Caco-2 (cell line): Measurements from ENCODE around the gene TRPC4AP. TPM values are rescaled to one million over a fixed set of nuclear protein-coding genes. Genes with fewer than 3 reads are reported as not detected.
A peak's percentile ranks its signal among the peaks of the same experiment; 100 is the strongest.

Experiments used
- BruUV-seq: library from RNA; stranded (reverse); fragments of 400-500 nt; replicated peaks from 2 replicates; lab custom pipeline; 2021; lab: Mats Ljungman, UMichigan
- CTCF ChIA-PET: fragments of 300-600 bp; sonication (Branson Sonifier 250); formaldehyde crosslinking; loops from one replicate; lab custom pipeline; 2022; ENCODE audit warnings: antibody characterized with exemption; lab: Charles Lee
- POLR2A ChIA-PET: fragments of 300-600 bp; sonication (Branson Sonifier 250); formaldehyde crosslinking; loops from one replicate; lab custom pipeline; 2022; ENCODE audit warnings: antibody characterized with exemption; lab: Charles Lee
- DNase-seq, 2 experiments: peaks; one replicate each; pipeline versions ENCODE4 v3.0.0 to v3.0.0-alpha.2; 2020 to 2022
- H3K27me3 ChIP-seq: replicated peaks from 2 replicates; pipeline ENCODE4 v1.6.0; 2011; ENCODE audit warnings: low read length; ENCODE audit not compliant: control insufficient read depth, insufficient read depth
- H3K36me3 ChIP-seq: 2 replicates; pipeline ENCODE4 v1.5.1; 2011; ENCODE audit warnings: low read length; ENCODE audit not compliant: control insufficient read depth, insufficient read depth
- H3K4me1 ChIP-seq: fragments of 250-450 bp; sonication (Bioruptor Pico); 2 replicates; pipeline ENCODE4 v1.5.1; 2020; ENCODE audit warnings: mild to moderate bottlenecking
- H3K4me3 ChIP-seq: 2 replicates; pipeline ENCODE4 v1.5.1; 2011; ENCODE audit warnings: low read depth, mild to moderate bottlenecking, control low read depth, low read length
- H3K9me3 ChIP-seq: fragments of 250-450 bp; sonication (Bioruptor Pico); 2 replicates; pipeline ENCODE4 v1.5.1; 2020; ENCODE audit warnings: mild to moderate bottlenecking, moderate library complexity
- H3K27ac Mint-ChIP-seq: one replicate; pipeline ENCODE4 v1.8.0; 2022; ENCODE audit warnings: mixed read lengths; ENCODE audit not compliant: unreplicated experiment
- H3K27me3 Mint-ChIP-seq: one replicate; pipeline ENCODE4 v1.8.0; 2022; ENCODE audit warnings: mixed read lengths; ENCODE audit not compliant: insufficient read depth, unreplicated experiment
- H3K36me3 Mint-ChIP-seq: one replicate; pipeline ENCODE4 v1.8.0; 2022; ENCODE audit warnings: mild to moderate bottlenecking, mixed read lengths; ENCODE audit not compliant: insufficient read depth, unreplicated experiment
- H3K4me1 Mint-ChIP-seq: one replicate; pipeline ENCODE4 v1.8.0; 2022; ENCODE audit warnings: low read depth, mixed read lengths; ENCODE audit not compliant: unreplicated experiment
- H3K4me3 Mint-ChIP-seq: one replicate; pipeline ENCODE4 v1.8.0; 2022; ENCODE audit warnings: mild to moderate bottlenecking, moderate library complexity, mixed read lengths; ENCODE audit not compliant: unreplicated experiment
- H3K9me3 Mint-ChIP-seq: one replicate; pipeline ENCODE4 v1.8.0; 2022; ENCODE audit warnings: mixed read lengths; ENCODE audit not compliant: unreplicated experiment
- intact Hi-C: fragments of 100-400 bp; cut with micrococcal nuclease; formaldehyde crosslinking; loops from one replicate; pipeline ENCODE4 v1.10.0; 2022; ENCODE audit not compliant: unreplicated experiment
- total RNA-seq: library from RNA; stranded (reverse); gene quantifications from 2 replicates; pipeline ENCODE4 v1.2.3, GENCODE V29; 2022
- TF ChIP-seq, protein P1 (sequence below), 2 experiments: fragments of 200-600 bp in 1 of 2; IDR thresholded peaks; 1 replicate in 1 of 2; 2 replicates in 1 of 2; pipeline versions ENCODE4 v1.5.1 to v1.8.0; 2011 to 2022; ENCODE audit warnings: antibody characterized with exemption in 1 of 2, control low read depth in 1 of 2, inconsistent platforms in 1 of 2, low read depth in 1 of 2, low read length in 1 of 2, mild to moderate bottlenecking in 1 of 2, moderate library complexity in 1 of 2; ENCODE audit not compliant: insufficient read depth in 1 of 2, severe bottlenecking in 1 of 2, unreplicated experiment in 1 of 2

TRPC4AP gene
- total RNA-seq, 1 experiment from 2014 or later = 144 TPM

DNA sequence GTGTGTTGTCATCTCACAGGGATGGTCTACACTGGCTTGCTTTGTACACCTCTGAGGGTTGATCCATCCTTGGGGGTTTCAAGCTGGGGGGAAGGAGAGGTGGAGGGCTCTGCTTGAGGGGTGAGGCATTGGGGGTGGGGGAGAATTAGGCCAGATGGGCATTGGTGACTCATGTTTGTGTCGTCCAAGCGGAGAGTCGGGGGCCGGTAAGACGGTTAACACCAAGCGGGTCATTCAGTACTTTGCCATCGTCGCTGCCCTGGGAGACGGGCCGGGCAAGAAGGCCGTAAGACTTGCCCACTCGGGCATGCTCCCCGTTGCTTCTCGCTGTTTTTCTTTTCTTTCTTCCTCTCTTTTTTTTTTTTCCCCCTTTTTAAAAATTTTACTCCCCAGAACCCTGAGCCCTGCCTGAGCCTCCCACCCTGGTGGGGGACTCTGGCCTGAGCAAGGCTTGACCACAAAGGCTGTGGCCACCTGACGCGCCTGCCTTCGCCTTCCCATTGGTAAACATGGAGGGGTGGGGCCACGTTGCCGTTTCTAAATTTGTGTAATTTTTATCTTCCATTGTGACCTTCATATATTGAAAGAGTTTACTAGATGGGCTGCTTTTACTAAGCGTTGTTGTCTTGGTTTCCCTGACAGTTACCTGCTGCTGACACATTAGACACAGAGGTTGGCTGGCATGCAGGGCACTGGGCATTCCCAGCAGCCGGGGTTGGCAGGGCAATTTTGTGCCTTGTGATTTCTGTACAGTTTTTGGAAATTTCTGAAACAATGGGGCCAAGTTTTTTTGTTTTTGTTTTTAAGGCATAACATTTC lies 110.1 kb downstream of the TRPC4AP start:
- Histone ChIP-seq H3K4me1 (no peaks in the 10 kb centered on the region), H3K27me3 (no peaks in the 10 kb centered on the region; the same call in 1 of the 2 replicates), H3K36me3 (no peaks in the 10 kb centered on the region), H3K9me3 (no peaks in the 10 kb centered on the region), H3K4me3 (no peak overlapping the region)
- no peak for DNase-seq
- TF ChIP-seq, protein P1, sequence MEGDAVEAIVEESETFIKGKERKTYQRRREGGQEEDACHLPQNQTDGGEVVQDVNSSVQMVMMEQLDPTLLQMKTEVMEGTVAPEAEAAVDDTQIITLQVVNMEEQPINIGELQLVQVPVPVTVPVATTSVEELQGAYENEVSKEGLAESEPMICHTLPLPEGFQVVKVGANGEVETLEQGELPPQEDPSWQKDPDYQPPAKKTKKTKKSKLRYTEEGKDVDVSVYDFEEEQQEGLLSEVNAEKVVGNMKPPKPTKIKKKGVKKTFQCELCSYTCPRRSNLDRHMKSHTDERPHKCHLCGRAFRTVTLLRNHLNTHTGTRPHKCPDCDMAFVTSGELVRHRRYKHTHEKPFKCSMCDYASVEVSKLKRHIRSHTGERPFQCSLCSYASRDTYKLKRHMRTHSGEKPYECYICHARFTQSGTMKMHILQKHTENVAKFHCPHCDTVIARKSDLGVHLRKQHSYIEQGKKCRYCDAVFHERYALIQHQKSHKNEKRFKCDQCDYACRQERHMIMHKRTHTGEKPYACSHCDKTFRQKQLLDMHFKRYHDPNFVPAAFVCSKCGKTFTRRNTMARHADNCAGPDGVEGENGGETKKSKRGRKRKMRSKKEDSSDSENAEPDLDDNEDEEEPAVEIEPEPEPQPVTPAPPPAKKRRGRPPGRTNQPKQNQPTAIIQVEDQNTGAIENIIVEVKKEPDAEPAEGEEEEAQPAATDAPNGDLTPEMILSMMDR (IDR thresholded peaks at IDR 0.05; ENCODE audit: insufficient read depth in 1 of 2, low read depth in 1 of 2, low read length in 1 of 2, severe bottlenecking in 1 of 2, unreplicated experiment in 1 of 2) = no peak
- Mint-ChIP-seq H3K4me1 (peaks cover 2% of the 10 kb centered on the region), H3K4me3 (no peak overlapping the region), H3K27ac (no peak overlapping the region), H3K36me3 (peaks cover 9% of the 10 kb centered on the region), H3K27me3 (no peaks in the 10 kb centered on the region), H3K9me3 (no peaks in the 10 kb centered on the region)
- ChIA-PET CTCF (no interaction called here), POLR2A (no interaction called here)
- intact Hi-C loops = no loop called here
- no TSS peak for BruUV-seq

DNA sequence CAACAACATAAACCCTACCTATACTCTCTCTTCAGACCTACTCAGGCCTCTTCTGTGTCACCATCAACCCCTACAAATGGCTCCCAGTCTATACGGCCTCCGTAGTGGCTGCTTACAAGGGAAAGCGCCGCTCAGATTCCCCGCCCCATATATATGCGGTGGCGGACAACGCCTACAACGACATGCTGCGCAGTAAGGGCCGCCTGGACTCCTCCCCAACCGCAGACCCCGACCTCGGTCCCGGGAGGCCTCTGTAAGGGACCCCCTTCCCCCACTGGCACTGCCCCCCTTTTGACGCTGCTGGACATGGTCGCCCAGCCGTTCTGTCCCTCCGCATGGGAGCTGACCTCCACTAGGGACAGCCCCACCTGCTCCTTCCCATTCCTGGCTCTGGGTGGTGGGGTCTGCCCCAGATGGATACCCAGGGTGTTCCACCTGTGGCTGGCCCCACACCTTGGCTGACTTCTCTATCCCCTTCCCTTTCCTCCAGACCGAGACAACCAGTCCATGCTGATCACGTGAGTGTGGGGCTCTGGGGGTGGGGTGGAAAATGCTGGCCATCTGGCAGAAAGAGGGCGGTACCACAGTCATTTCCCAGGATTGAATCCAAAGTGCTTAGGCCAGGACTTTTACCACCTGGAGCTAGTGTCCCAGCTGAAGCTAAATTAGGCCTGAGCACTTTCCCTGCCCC lies 111.9 kb downstream of the TRPC4AP start:
- Mint-ChIP-seq H3K27ac (no peak overlapping the region), H3K4me3 (no peak overlapping the region), H3K36me3 (peaks cover 6% of the 10 kb centered on the region), H3K9me3 (no peaks in the 10 kb centered on the region), H3K27me3 (no peaks in the 10 kb centered on the region), H3K4me1 (peaks cover 7% of the 10 kb centered on the region)
- ChIA-PET CTCF (interaction anchor here (0.6 to 1.0 kb wide), 2 partner anchors 90 to 105 kb away, joined by 3 to 8 read pairs; no protein-coding TSS in a partner anchor), POLR2A (no interaction called here)
- Histone ChIP-seq H3K27me3 (no peaks in the 10 kb centered on the region), H3K4me1 (peaks cover 5% of the 10 kb centered on the region), H3K9me3 (no peaks in the 10 kb centered on the region), H3K36me3 (no peaks in the 10 kb centered on the region), H3K4me3 (no peak overlapping the region)
- BruUV-seq = no TSS peak
- TF ChIP-seq, protein P1 (IDR thresholded peaks at IDR 0.05; ENCODE audit: insufficient read depth in 1 of 2, low read depth in 1 of 2, low read length in 1 of 2, severe bottlenecking in 1 of 2, unreplicated experiment in 1 of 2) = no peak
- intact Hi-C loops = no loop called here
- peak in 1 of 2 experiments; percentile 59 for DNase-seq

DNA sequence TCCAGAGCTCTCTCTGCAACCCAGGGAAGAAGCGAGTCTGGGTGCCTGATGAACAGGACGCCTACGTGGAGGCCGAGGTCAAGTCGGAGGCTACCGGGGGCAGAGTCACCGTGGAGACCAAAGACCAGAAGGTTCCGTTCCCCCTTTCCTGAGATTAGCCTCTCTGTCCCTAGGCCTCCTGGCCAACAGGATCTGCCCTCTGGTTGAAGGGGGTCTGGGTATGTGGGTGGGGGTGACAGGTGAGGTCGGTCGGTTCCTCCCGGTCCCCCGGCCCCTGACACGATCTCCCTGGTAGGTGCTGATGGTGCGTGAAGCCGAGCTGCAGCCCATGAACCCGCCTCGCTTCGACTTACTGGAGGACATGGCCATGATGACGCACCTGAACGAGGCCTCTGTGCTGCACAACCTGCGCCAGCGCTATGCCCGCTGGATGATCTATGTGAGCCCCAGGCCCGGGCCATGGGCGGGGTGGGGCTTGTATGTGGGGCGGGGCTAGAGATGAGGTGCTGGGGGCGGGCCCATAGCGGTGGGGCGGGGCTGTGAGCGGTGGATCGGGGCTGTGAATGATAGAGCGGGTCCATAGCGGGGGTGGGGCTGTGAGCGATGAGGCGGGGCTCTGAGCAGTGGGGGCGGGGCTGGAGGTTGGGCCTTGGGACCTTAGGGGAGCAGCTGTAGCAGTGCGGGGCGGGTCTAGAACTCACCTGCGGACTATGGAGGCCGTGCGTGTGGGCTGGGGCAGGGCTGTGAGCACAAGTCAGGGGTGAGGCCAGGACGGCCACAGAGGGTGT lies 113.0 kb downstream of the TRPC4AP start:
- Mint-ChIP-seq H3K36me3 (no peaks in the 10 kb centered on the region), H3K4me1 (peaks cover 7% of the 10 kb centered on the region), H3K27me3 (peaks cover 2% of the 10 kb centered on the region), H3K4me3 (no peak overlapping the region), H3K27ac (no peak overlapping the region), H3K9me3 (no peaks in the 10 kb centered on the region)
- peaks cover 5% of the 10 kb centered on the region for H3K4me1 ChIP-seq
- ChIA-PET CTCF (no interaction called here), POLR2A (no interaction called here)
- no peaks in the 10 kb centered on the region for H3K27me3 ChIP-seq
- H3K9me3 ChIP-seq = no peaks in the 10 kb centered on the region
- no peaks in the 10 kb centered on the region for H3K36me3 ChIP-seq
- H3K4me3 ChIP-seq = no peak overlapping the region
- TF ChIP-seq, protein P1 (IDR thresholded peaks at IDR 0.05; ENCODE audit: insufficient read depth in 1 of 2, low read depth in 1 of 2, low read length in 1 of 2, severe bottlenecking in 1 of 2, unreplicated experiment in 1 of 2) = no peak
- intact Hi-C loops = no loop called here
- no TSS peak for BruUV-seq
- DNase-seq = peak in 1 of 2 experiments; percentile 58
